Measurements from ENCODE around the gene RBM14.
"Not testable (repeated sequence)": the region's sequence is repeated elsewhere in the genome, so short reads cannot be mapped to it uniquely, and the experiment has no call there.

Gene RBM14

GRCh38 chr11:66638177-66639065 lies 22.0 kb downstream of the RBM14 start, which contains the start of gene RBM4:
TSS of gene RBM4 (plus strand) at chr11:66638703. CDS start at chr11:66639712, 1,009 bp downstream.
- peak; percentile 100 for DNase-seq

DNA sequence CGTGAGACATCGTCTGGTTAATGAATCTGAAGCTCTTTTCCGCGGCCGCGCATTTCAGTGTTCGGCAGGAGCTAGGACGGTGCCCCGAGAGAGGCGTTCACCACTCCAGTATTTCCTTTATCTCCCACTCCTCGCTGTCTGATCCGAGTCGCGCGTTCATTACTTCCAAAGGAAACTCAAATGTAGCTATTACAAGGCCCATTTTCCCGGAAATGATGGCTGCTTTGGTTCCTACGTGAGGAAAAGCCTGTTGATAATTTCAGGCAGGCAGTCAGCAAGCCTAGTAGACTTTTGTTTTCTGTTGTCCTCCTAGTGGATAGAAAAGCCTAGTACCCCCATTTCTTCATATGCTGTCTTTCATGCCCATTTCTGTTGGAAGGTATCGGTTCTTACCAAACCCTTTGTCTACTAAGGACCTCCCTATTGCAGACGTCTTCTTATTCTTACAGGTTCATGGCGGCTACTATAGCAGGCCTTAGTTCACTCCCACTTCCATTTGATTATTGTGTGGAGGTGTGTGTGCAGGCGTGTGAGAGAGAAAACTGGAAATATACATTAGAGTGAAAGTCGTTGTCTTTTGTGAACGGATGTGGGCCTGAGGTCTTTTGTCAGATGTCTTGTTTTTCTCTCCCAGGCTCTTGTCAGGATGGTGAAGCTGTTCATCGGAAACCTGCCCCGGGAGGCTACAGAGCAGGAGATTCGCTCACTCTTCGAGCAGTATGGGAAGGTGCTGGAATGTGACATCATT lies 22.8 kb downstream of the RBM14 start:
- DNase-seq: no peak

- not testable (repeated sequence) for DNase-seq
Observed at GRCh38 chr11:66639814-66640340, 23.4 kb downstream of the RBM14 start.

- no peak for DNase-seq
Observed at GRCh38 chr11:66641834-66642233, 25.4 kb downstream of the RBM14 start.

GRCh38 chr11:66643745-66644437 lies 27.5 kb downstream of the RBM14 start:
- DNase-seq: no peak

DNA sequence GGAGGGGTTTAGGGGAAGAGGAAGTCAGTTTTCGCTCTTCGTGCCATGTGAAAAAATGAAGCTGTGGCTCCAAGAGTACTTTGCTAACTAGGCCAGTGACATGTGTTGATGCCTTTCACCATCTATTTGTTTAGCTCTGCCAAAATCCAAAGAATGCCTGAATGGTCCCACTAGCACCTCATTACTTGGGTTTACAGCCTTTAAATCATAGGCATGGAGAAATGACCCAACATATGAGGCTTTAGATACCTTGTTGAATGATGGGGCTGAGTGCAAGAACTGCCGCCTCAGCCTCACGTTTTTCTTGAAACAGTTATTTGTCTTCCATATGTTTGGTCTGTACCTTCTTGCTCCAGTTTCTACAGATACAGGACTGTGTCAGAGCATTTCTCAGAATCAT lies 30.4 kb downstream of the RBM14 start:
- no peak for DNase-seq

DNA sequence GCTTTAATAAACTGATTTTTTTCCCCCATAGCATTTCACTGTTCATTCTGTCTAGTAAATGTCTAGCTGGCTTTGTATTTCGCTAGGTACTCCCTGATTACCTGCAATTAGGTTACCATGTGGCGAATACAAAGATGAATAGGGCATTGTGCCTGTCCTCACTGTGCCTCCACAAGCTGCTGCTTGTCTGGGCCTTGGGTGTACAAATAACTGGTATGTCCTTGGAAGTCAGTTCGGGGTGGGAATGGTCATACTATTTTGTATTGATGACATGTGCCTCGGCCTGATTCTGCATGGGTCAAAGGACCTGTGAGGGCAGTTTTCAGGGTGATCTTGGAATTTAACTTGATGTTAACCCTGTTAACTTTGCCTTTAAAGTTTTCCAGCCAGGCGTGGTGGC lies 33.5 kb downstream of the RBM14 start:
- no peak for DNase-seq

DNA sequence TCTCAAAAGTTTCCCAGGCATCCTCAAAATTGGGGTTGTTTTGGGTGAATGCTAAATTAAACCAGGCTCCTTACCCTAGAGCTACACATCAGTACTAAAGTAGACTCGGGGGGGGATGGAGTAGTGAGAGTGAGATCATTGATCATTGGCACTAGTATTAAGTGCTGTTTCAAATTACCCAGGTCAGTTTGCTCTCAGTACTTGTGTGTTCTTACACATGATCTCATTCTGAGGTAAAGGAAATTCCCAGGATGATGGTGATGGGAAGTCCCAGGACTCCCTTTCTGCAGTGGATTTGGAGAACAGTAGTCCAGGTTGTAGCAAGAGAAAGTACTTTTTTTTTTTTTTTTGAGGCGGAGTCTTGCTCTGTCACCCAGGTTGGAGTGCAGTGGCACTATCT lies 34.6 kb downstream of the RBM14 start:
- DNase-seq: peak; percentile 19

- no peak for DNase-seq
Observed at GRCh38 chr11:66652651-66653050, 36.2 kb downstream of the RBM14 start.

DNA sequence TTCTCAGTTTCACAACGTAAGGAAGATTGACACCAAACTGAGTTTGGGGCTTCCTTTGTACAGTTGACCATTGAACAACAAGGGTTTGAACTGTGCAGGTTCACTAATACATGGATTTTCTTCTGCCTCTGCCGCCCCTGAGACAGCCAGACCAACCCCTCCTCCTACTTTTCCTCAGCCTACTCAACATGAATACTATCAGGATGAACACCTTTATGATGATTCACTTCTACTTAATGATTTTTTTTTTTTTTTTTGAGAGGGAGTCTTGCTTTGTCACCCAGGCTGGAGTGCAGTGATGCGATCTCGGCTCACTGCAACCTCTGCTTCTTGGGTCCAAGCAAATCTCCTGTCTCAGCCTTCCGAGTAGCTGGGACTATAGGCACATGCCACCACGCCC lies 36.7 kb downstream of the RBM14 start:
- peak; percentile 36 for DNase-seq

DNA sequence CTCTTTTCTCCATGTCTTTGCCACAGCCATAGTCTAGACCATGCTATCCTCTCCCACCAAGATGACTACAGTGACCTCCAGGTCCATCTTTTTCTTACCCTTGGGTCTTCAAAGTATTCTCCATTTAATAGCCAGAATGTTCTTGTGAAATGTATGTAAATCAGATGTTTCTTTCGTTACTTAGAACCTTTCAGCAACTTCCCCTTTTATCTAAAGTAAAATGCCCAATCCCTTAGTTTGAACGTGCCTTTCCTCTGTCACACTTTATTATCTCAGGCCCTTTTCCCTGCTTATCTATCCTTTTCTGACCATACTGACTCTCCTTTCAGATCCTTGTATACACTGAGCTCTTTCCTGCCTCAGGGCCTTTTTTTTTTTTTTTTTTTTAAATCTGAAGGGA lies 43.3 kb downstream of the RBM14 start:
- DNase-seq: no peak

GRCh38 chr11:66663741-66664296 lies 47.4 kb downstream of the RBM14 start:
- DNase-seq: no peak

DNA sequence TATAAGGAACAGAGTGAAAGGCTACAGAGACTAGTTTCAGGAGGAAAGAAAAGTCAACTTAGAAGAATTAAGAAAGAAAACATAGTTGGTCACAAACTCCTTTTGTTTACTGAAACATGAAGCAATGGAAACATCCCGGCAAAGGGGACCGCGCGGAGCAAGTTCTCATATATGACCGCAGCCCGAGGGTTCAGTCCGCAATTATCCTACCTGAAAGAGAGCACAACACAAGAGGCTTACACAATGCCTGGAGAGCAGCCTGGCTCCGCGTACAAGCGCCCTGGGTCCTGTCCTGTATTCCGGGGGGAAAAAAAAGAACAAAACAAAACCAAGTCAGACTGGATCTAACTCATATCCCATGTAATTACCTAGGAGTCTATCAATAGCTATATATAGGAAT lies 48.9 kb downstream of the RBM14 start:
- DNase-seq: no peak

GRCh38 chr11:66670816-66671215 lies 54.4 kb downstream of the RBM14 start:
- DNase-seq: no peak

GRCh38 chr11:66674964-66675602 lies 58.7 kb downstream of the RBM14 start:
- DNase-seq: no peak

GRCh38 chr11:66676282-66676919 lies 60.0 kb downstream of the RBM14 start:
- DNase-seq: no peak
